Activated B cell treated with CpG ODN at 0.5 μM for 24 hours (primary cell): ENCODE measurements around the gene EME2. TPM values are rescaled to one million over a fixed set of nuclear protein-coding genes. Genes with fewer than 3 reads are reported as not detected.

Experiments
- ATAC-seq: fragments of 200-7000 bp; cut with Tn5 transposase; one replicate; pipeline ENCODE4 v1.10.0; 2021; ENCODE audit warnings: low read depth, mild to moderate bottlenecking, moderate library complexity
- CTCF ChIA-PET: fragments of 350-600 bp; sonication (Branson Sonifier 250); formaldehyde crosslinking; loops from one replicate; lab custom pipeline; 2021; ENCODE audit warnings: antibody characterized with exemption; lab: Charles Lee
- POLR2A ChIA-PET: fragments of 350-600 bp; sonication (Branson Sonifier 250); formaldehyde crosslinking; loops from one replicate; lab custom pipeline; 2021; ENCODE audit warnings: antibody characterized with exemption; lab: Charles Lee
- DNase-seq: peaks from one replicate; pipeline ENCODE4 v3.0.0; 2022
- H3K27ac Mint-ChIP-seq: one replicate; pipeline ENCODE4 v1.8.0; 2020; ENCODE audit warnings: mixed read lengths
- H3K27me3 Mint-ChIP-seq: one replicate; pipeline ENCODE4 v1.8.0; 2021; ENCODE audit warnings: mixed read lengths
- H3K36me3 Mint-ChIP-seq: one replicate; pipeline ENCODE4 v1.8.0; 2021; ENCODE audit warnings: low read depth, mixed read lengths
- H3K4me1 Mint-ChIP-seq: one replicate; pipeline ENCODE4 v1.8.0; 2021; ENCODE audit warnings: mixed read lengths
- H3K4me3 Mint-ChIP-seq: one replicate; pipeline ENCODE4 v1.8.0; 2020; ENCODE audit warnings: mild to moderate bottlenecking, mixed read lengths
- H3K9me3 Mint-ChIP-seq: one replicate; pipeline ENCODE4 v1.8.0; 2020; ENCODE audit warnings: mixed read lengths
- CTCF ChIP-seq: fragments of 200-600 bp; IDR thresholded peaks from one replicate; pipeline ENCODE4 v1.8.0; 2022; ENCODE audit warnings: antibody characterized with exemption, mild to moderate bottlenecking
- intact Hi-C: fragments of 100-400 bp; cut with micrococcal nuclease; formaldehyde crosslinking; loops from one replicate; pipeline ENCODE4 v1.15.1; 2024
- total RNA-seq: library from RNA; stranded (reverse); gene quantifications from 2 replicates; pipeline ENCODE4 v1.2.3, GENCODE V29; 2022

The EME2 gene
- total RNA-seq, 1 donor from 2014 or later: 49.9 TPM

DNA sequence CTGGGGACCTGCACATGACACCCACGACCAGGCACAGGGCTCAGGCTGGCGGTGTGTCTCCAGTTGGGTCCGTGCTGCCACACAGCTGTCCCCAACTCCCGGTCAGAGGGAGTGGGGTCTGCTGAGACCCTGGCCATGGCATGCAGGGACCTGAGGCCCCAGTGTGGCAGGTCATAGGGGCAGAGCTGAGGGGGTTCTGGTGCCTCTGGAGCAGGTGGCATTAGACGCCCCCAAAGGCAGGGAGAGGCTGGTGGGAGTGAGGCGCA, 14.4 kb downstream of the EME2 start:
- Mint-ChIP-seq H3K9me3 (no peaks in the 10 kb centered on the region), H3K27ac (no peak overlapping the region), H3K36me3 (peaks cover 23% of the 10 kb centered on the region), H3K27me3 (no peaks in the 10 kb centered on the region), H3K4me3 (no peak overlapping the region), H3K4me1 (peaks cover 15% of the 10 kb centered on the region)
- ChIA-PET POLR2A (no interaction called here), CTCF (no interaction called here)
- intact Hi-C loops: no loop called here
- DNase-seq (no peak), ATAC-seq (no peak)
- no peak for TF ChIP-seq CTCF

DNA sequence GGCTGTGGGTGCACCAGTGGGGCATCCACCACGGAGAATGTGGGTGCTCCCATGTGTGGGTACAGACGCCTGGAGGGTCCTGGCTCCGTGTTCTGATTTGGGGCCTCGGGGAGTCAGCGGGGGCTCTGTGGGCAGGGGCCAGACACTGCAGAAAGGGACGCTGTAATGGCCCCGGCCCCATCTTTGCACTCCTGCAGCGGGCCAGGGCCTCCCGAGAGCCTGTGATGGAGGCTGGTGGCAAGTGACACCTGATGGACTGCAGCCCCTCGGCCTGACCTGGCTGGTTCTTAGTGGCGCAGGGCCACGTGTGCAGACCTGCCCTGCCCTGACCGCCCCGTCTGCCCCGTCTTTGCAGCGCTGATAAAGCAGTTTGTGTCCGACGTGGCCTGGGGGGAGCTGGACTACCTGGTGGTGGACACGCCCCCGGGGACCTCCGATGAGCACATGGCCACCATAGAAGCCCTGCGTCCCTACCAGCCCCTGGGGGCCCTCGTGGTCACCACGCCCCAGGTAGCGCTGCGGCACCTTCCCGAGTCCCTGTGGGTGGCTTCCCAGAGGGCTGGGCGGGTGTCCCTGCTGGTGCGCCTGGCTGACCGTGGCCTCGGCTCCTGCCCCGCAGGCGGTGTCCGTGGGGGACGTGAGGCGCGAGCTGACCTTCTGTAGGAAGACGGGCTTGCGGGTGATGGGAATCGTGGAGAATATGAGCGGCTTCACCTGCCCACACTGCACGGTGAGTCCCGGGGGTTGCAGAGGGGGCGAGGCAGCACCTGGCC, 14.9 kb downstream of the EME2 start:
- ChIA-PET POLR2A (no interaction called here), CTCF (no interaction called here)
- Mint-ChIP-seq H3K27ac (no peak overlapping the region), H3K4me3 (no peak overlapping the region), H3K27me3 (no peaks in the 10 kb centered on the region), H3K4me1 (peaks cover 14% of the 10 kb centered on the region), H3K36me3 (peaks cover 23% of the 10 kb centered on the region), H3K9me3 (no peaks in the 10 kb centered on the region)
- no peak for DNase-seq
- ATAC-seq: no peak
- no peak for TF ChIP-seq CTCF
- intact Hi-C loops: no loop called here

GRCh38 chr16:1788095-1788707, 15.6 kb downstream of the EME2 start:
- ChIA-PET CTCF (no interaction called here), POLR2A (no interaction called here)
- Mint-ChIP-seq H3K27ac (no peak overlapping the region), H3K4me3 (no peak overlapping the region), H3K27me3 (no peaks in the 10 kb centered on the region), H3K9me3 (no peaks in the 10 kb centered on the region), H3K4me1 (peaks cover 10% of the 10 kb centered on the region), H3K36me3 (peaks cover 23% of the 10 kb centered on the region)
- no peak for ATAC-seq
- DNase-seq: no peak
- intact Hi-C loops: no loop called here
- TF ChIP-seq CTCF: no peak

DNA sequence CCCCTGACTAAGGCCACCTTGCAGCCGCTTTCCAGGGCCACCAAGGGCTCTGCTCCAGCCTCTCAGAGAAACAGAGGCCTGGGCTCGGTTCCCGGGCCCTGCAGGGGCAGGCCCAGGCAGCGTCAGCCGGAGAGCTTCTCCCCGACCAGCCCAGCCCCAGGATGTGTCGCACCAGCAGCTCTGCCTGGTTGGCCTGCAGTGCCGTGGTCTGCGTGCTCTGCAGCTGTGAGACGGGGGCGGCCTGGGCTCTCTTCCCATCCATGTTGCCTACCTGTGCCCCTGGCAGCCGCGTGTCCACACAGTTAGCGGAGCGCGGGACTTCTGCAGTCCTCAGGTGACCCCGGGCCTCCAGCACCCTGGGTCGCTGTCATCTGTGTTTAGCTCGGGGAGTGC, 16.1 kb downstream of the EME2 start:
- no peak for TF ChIP-seq CTCF
- peaks cover 23% of the 10 kb centered on the region for H3K36me3 Mint-ChIP-seq
- H3K9me3 Mint-ChIP-seq: no peaks in the 10 kb centered on the region
- DNase-seq (no peak), ATAC-seq (no peak)
- intact Hi-C loops: no loop called here
- CTCF ChIA-PET: no interaction called here
- POLR2A ChIA-PET: no interaction called here
- no peaks in the 10 kb centered on the region for H3K27me3 Mint-ChIP-seq
- no peak overlapping the region for H3K4me3 Mint-ChIP-seq
- peaks cover 5% of the 10 kb centered on the region for H3K4me1 Mint-ChIP-seq
- no peak overlapping the region for H3K27ac Mint-ChIP-seq

- no peaks in the 10 kb centered on the region for H3K9me3 Mint-ChIP-seq
- no peak for DNase-seq
- intact Hi-C loops: no loop called here
- no peak for TF ChIP-seq CTCF
- no peak for ATAC-seq
- POLR2A ChIA-PET: no interaction called here
- peaks cover 23% of the 10 kb centered on the region for H3K36me3 Mint-ChIP-seq
- H3K27me3 Mint-ChIP-seq: no peaks in the 10 kb centered on the region
- CTCF ChIA-PET: no interaction called here
- no peak overlapping the region for H3K27ac Mint-ChIP-seq
- no peak overlapping the region for H3K4me3 Mint-ChIP-seq
- H3K4me1 Mint-ChIP-seq: peaks cover 2% of the 10 kb centered on the region
These were observed 17.0 kb downstream of the EME2 start for GRCh38 chr16:1789643-1790045.
